A673 (cell line): ENCODE results near the gene RAPGEF5. TPM values are rescaled to one million over a fixed set of nuclear protein-coding genes. Genes with fewer than 3 reads are reported as not detected.

ENCODE experiments used
- BruUV-seq: library from RNA; stranded (reverse); fragments of 400-500 nt; replicated peaks from 2 replicates; lab custom pipeline; 2021; lab: Mats Ljungman, UMichigan
- CTCF ChIA-PET: fragments of 300-600 bp; sonication (Branson Sonifier 250); formaldehyde crosslinking; loops from one replicate; lab custom pipeline; 2022; ENCODE audit warnings: antibody characterized with exemption; lab: Charles Lee
- POLR2A ChIA-PET: fragments of 300-600 bp; sonication (Branson Sonifier 250); formaldehyde crosslinking; loops from one replicate; lab custom pipeline; 2022; ENCODE audit warnings: antibody characterized with exemption; ENCODE audit not compliant: low non-redundant PET; lab: Charles Lee
- DNase-seq: peaks from one replicate; pipeline ENCODE4 v3.0.0-alpha.2; 2015; ENCODE audit warnings: low spot score
- H3K27ac ChIP-seq: fragments of 200-600 bp; sonication (generic); 2 replicates; pipeline ENCODE4 v1.5.1; 2016; ENCODE audit warnings: mixed run types, low read depth, mild to moderate bottlenecking, mixed read lengths, antibody characterized with exemption, low read length; ENCODE audit not compliant: poor library complexity, severe bottlenecking
- H3K27me3 ChIP-seq: fragments of 200-600 bp; sonication (generic); replicated peaks from 2 replicates; pipeline ENCODE4 v1.6.1; 2017; ENCODE audit warnings: mixed run types, low read depth, mild to moderate bottlenecking, mixed read lengths, antibody characterized with exemption, low read length; ENCODE audit not compliant: insufficient read depth, poor library complexity
- H3K36me3 ChIP-seq: fragments of 200-600 bp; sonication (generic); 2 replicates; pipeline ENCODE4 v1.6.1; 2016; ENCODE audit warnings: mixed run types, mild to moderate bottlenecking, mixed read lengths, antibody characterized with exemption, low read length; ENCODE audit not compliant: insufficient read depth, poor library complexity, severe bottlenecking
- H3K4me1 ChIP-seq: fragments of 200-600 bp; sonication (generic); 2 replicates; pipeline ENCODE4 v1.6.1; 2017; ENCODE audit warnings: mixed run types, mild to moderate bottlenecking, mixed read lengths, antibody characterized with exemption, low read length; ENCODE audit not compliant: insufficient read depth, poor library complexity, severe bottlenecking
- H3K4me3 ChIP-seq: fragments of 200-600 bp; sonication (generic); 2 replicates; pipeline ENCODE4 v1.5.1; 2016; ENCODE audit warnings: low read depth, mixed run types, mild to moderate bottlenecking, mixed read lengths, low read length; ENCODE audit not compliant: poor library complexity, severe bottlenecking
- H3K9me3 ChIP-seq: fragments of 200-600 bp; sonication (generic); 2 replicates; pipeline ENCODE4 v1.6.1; 2016; ENCODE audit warnings: mixed run types, low read depth, mild to moderate bottlenecking, mixed read lengths, antibody characterized with exemption, low read length; ENCODE audit not compliant: poor library complexity, severe bottlenecking
- EZH2 ChIP-seq: fragments of 200-600 bp; sonication (generic); IDR thresholded peaks from 2 replicates; pipeline ENCODE4 v1.6.1; 2017; ENCODE audit warnings: borderline replicate concordance, low read depth, mild to moderate bottlenecking, mixed read lengths, antibody characterized with exemption, low read length; ENCODE audit not compliant: poor library complexity, severe bottlenecking
- intact Hi-C: fragments of 100-400 bp; cut with micrococcal nuclease; formaldehyde crosslinking; loops from one replicate; pipeline ENCODE4 v1.10.0; 2022; ENCODE audit not compliant: unreplicated experiment
- total RNA-seq: library from RNA; stranded (reverse); gene quantifications from 2 replicates; pipeline ENCODE4 v1.2.3, GENCODE V29; 2021
- TF ChIP-seq, protein P1 (sequence below): fragments of 300-800, 200-600 bp; sonication (generic); conservative IDR thresholded peaks from 2 replicates; pipeline ENCODE4 v1.5.1; 2017; ENCODE audit warnings: low read depth, mild to moderate bottlenecking, antibody characterized with exemption, low read length, moderate library complexity, mixed read lengths

The RAPGEF5 gene
- total RNA-seq, 1 experiment from 2014 or later: 10.7 TPM

DNA sequence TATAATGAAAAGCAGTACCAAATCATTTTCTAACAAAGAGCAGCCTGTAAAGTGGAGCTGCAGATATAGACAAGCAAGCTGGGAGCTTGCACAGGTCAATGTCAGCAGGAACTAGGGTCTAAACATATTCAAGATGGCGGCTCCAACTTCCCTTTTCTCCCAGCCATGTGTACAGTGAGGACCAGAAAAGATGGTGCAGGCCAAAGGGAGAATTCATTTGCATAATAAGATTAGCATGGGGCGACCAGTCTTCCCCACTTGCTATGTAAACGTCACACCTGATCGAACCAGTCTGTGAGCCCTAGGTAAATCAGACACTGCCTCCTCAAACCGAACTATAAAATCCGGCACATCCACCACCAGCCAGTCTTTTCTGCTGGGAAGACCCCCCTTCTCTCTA is 4.4 kb upstream of the RAPGEF5 start:
- no TSS peak for BruUV-seq
- TF ChIP-seq, protein P1, sequence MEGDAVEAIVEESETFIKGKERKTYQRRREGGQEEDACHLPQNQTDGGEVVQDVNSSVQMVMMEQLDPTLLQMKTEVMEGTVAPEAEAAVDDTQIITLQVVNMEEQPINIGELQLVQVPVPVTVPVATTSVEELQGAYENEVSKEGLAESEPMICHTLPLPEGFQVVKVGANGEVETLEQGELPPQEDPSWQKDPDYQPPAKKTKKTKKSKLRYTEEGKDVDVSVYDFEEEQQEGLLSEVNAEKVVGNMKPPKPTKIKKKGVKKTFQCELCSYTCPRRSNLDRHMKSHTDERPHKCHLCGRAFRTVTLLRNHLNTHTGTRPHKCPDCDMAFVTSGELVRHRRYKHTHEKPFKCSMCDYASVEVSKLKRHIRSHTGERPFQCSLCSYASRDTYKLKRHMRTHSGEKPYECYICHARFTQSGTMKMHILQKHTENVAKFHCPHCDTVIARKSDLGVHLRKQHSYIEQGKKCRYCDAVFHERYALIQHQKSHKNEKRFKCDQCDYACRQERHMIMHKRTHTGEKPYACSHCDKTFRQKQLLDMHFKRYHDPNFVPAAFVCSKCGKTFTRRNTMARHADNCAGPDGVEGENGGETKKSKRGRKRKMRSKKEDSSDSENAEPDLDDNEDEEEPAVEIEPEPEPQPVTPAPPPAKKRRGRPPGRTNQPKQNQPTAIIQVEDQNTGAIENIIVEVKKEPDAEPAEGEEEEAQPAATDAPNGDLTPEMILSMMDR: no peak
- TF ChIP-seq EZH2: no peak
- POLR2A ChIA-PET: no interaction called here
- H3K27me3 ChIP-seq: no peaks in the 10 kb centered on the region
- H3K36me3 ChIP-seq: no peaks in the 10 kb centered on the region
- DNase-seq: no peak
- intact Hi-C loops: no loop called here
- H3K27ac ChIP-seq: no peak overlapping the region
- H3K9me3 ChIP-seq: no peaks in the 10 kb centered on the region
- H3K4me1 ChIP-seq: peaks cover under 1% of the 10 kb centered on the region
- H3K4me3 ChIP-seq: no peak overlapping the region
- CTCF ChIA-PET: no interaction called here

DNA sequence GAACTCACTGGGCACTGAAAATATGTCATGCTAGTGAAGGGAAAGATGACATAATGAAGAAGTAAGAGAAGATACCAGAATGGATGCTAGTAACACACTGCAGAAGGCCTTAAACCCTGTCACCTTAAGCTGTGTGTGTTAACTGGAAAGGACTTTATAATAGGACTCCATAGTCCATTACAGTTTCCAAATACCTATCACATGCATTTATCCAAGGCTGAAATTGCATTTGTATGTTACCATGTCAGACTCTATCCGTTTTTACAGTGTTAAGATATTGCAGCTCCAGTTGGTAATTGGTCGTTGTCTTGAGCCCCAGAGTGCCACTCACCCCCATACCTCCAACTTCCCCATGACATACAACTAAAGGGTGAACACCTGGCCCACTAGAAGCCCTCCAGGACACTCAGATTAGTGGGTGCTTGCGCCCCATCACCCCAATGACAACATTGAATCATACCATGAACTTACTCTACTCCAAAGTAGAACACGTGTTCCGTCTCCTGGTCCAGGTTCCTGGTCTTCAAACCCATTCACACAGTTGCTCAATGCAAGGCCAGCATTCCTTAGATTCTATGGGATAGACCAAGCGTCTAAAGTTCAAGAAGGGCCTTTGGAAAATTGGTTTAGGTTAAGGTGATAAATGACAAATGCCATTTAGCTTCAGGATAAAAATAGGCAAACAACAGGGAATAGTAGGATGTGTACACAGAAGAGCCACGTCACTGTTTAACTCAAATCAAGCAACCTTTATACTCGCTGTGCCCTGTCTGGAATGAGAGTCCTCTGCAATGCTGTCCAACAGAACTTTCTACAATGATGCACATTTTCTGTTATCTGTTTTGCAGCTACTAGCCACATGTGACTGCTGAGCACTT is 2.1 kb upstream of the RAPGEF5 start:
- H3K4me1 ChIP-seq: peaks cover 4% of the 10 kb centered on the region
- CTCF ChIA-PET: no interaction called here
- POLR2A ChIA-PET: no interaction called here

DNA sequence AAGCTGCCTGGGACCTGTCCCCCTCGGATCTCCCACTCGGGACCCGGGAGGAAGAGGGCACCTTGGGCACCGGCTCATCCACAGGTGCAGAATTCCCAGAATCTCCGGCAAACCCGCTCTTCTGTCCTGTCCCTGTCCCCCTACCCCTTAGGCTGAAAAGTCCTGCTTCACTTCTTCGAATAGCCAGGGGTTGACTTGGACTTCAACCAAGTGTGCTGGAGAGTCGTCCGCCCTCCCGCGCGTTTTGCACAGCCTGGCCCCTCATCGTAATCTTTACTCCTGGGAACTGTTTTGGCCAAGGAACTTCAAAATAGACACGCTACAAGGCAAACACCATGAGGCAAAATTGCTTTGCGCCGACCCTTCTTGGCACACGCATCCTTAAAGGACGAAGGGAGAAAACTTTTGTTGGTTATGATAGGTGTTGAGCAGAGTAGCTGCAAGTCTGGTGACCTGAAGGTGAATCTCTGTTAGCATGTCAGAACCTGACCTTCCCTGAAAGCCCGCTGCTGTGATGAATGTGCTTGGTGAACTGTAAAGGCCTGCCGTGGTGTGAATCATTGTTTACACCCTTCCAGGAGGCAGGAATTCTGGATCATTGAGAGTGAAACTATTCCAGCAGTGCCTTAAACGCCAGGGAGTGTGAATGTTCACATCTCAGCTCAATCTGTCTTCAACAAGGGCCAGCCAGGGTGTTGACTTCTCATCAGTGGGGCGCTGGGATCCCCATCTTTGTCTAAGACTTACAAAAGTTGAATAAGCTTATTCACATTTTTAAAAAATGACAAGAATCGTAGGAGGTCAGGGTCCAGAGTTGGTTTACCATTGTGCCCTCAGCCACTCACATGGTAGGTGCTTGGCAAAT is 589 bp upstream of the RAPGEF5 start:
- intact Hi-C loops: no loop called here
- no peaks in the 10 kb centered on the region for H3K27me3 ChIP-seq

More for the DNA sequence above, 2.1 kb upstream of the RAPGEF5 start:
- intact Hi-C loops: no loop called here
- Histone ChIP-seq H3K27me3 (no peaks in the 10 kb centered on the region), H3K36me3 (no peaks in the 10 kb centered on the region), H3K4me3 (no peak overlapping the region), H3K9me3 (no peaks in the 10 kb centered on the region), H3K27ac (no peak overlapping the region)
- no peak for TF ChIP-seq EZH2
- TF ChIP-seq, protein P1: no peak
- BruUV-seq: no TSS peak
- DNase-seq: no peak

More for the DNA sequence above, 589 bp upstream of the RAPGEF5 start:
- no peak overlapping the region for H3K27ac ChIP-seq
- no TSS peak for BruUV-seq
- H3K4me3 ChIP-seq: peak overlapping the region; percentile 52
- no peak for DNase-seq
- ChIA-PET POLR2A (no interaction called here), CTCF (no interaction called here)
- H3K9me3 ChIP-seq: no peaks in the 10 kb centered on the region
- TF ChIP-seq, protein P1: no peak
- TF ChIP-seq EZH2: no peak
- peaks cover 4% of the 10 kb centered on the region for H3K4me1 ChIP-seq
- H3K36me3 ChIP-seq: no peaks in the 10 kb centered on the region
